Smooth muscle cell (in vitro differentiated cells): ENCODE data around the gene NLGN4Y. TPM values are rescaled to one million over a fixed set of nuclear protein-coding genes. Genes with fewer than 3 reads are reported as not detected.

Source experiments
- DNase-seq: peaks from one replicate; lab custom pipeline; 2025; ENCODE audit not compliant: unreplicated experiment; lab: John Stamatoyannopoulos, UW
- H2AFZ ChIP-seq: fragments of 200-600 bp; sonication (generic); 2 replicates; pipeline ENCODE4 v1.6.0; 2016; ENCODE audit warnings: antibody characterized with exemption, low read depth, mild to moderate bottlenecking
- H3F3A ChIP-seq: fragments of 200-600 bp; sonication (generic); 2 replicates; pipeline ENCODE4 v1.6.0; 2017; ENCODE audit warnings: antibody characterized with exemption, low read depth
- H3K27ac ChIP-seq: fragments of 200-600 bp; sonication (generic); 2 replicates; pipeline ENCODE4 v1.5.1; 2016; ENCODE audit warnings: low read depth, mild to moderate bottlenecking
- H3K27me3 ChIP-seq: fragments of 200-600 bp; sonication (generic); 2 replicates; pipeline ENCODE4 v1.6.1; 2016; ENCODE audit warnings: low read depth, mild to moderate bottlenecking
- H3K36me3 ChIP-seq: fragments of 200-600 bp; sonication (generic); 2 replicates; pipeline ENCODE4 v1.5.1; 2016; ENCODE audit warnings: low read depth
- H3K4me1 ChIP-seq: fragments of 200-600 bp; sonication (generic); 2 replicates; pipeline ENCODE4 v1.5.1; 2016; ENCODE audit warnings: low read depth
- H3K4me2 ChIP-seq: fragments of 200-600 bp; sonication (generic); 2 replicates; pipeline ENCODE4 v1.6.0; 2016; ENCODE audit warnings: mild to moderate bottlenecking
- H3K4me3 ChIP-seq: fragments of 200-600 bp; sonication (generic); 2 replicates; pipeline ENCODE4 v1.5.1; 2016; ENCODE audit warnings: mild to moderate bottlenecking
- H3K79me2 ChIP-seq: fragments of 200-600 bp; sonication (generic); 2 replicates; pipeline ENCODE4 v1.6.0; 2016; ENCODE audit warnings: low read depth, mild to moderate bottlenecking
- H3K9ac ChIP-seq: fragments of 200-600 bp; sonication (generic); 2 replicates; pipeline ENCODE4 v1.6.0; 2016; ENCODE audit warnings: low read depth
- H3K9me3 ChIP-seq: fragments of 200-600 bp; sonication (generic); replicated peaks from 2 replicates; pipeline ENCODE4 v1.5.1; 2016; ENCODE audit warnings: low read depth
- H4K20me1 ChIP-seq: fragments of 200-600 bp; sonication (generic); 2 replicates; pipeline ENCODE4 v1.6.0; 2016; ENCODE audit warnings: low read depth
- WGBS: methylation state at CpG from one replicate; pipeline ENCODE4 v1.1.7; 2016; ENCODE audit warnings: low lambda C conversion rate; 5-methylcytosine and 5-hydroxymethylcytosine counted together
- polyA plus RNA-seq: library from polyadenylated mRNA; unstranded; fragments of >200 nt; fragmentation: Nextera tagmentation; extraction: Ambion mirVana; gene quantifications from 2 replicates; pipeline ENCODE4 v1.2.1, GENCODE V29; 2016
- total RNA-seq: library from RNA; depleted of rRNA; stranded (reverse); fragments of >200 nt; gene quantifications from 2 replicates; pipeline ENCODE4 v1.2.3, GENCODE V29; 2014
- TF ChIP-seq, protein P1 (sequence below): fragments of 200-600 bp; sonication (generic); IDR thresholded peaks from 2 replicates; pipeline ENCODE4 v1.5.1; 2017; ENCODE audit warnings: borderline replicate concordance, mild to moderate bottlenecking, antibody characterized with exemption; ENCODE audit not compliant: insufficient read depth, poor library complexity, severe bottlenecking

Gene NLGN4Y
- total and polyA plus RNA-seq, 2 experiments from 2014 or later: not detected

DNA sequence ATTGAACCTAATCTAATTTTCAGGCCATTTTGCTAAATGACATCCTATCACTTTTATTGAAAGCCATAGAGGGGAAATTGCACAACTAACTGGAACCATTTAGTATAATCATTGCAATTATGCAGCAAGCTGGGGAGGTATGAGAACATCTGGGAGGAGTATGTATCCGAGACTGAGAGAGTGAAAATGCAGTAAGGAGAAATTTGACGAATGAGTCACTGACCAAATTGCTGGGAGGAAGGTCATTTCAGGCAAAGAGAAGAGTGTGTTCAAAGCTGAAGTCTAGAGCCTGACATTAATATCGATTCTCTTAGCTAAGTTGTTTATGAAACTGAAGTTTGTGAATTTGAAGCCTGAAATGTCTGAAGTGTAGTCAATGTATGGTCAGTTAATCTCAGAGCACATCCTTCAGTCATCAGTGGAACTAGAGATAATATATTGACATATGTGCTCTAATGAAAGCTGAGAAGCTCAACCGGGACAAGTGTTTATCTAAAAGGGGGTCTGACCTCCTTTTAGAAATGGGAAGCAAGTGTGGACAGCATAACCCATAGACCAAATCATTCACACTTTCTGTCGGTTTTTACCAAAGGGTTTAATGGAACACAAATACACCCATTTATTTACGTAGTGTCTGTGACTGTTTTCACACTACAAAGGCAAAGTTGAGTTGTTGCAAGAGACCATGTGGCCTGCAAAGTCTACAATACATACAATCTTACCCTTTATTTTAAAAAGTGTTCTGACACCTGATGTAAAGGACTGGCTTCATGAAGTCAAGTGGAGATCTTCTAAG, 120.0 kb downstream of the NLGN4Y start:
- no peaks in the 10 kb centered on the region for H3K4me1 ChIP-seq
- H4K20me1 ChIP-seq: no peaks in the 10 kb centered on the region
- DNase-seq: no peak
- no peak overlapping the region for H3K27ac ChIP-seq
- H3K9ac ChIP-seq: no peak overlapping the region
- H2AFZ ChIP-seq: no peak overlapping the region
- H3F3A ChIP-seq: no peaks in the 10 kb centered on the region
- H3K4me3 ChIP-seq: no peak overlapping the region
- no peaks in the 10 kb centered on the region for H3K27me3 ChIP-seq
- no CpG with 5 or more reads among the region's 6 CpGs for WGBS
- no peaks in the 10 kb centered on the region for H3K9me3 ChIP-seq
- no peaks in the 10 kb centered on the region for H3K79me2 ChIP-seq
- TF ChIP-seq, protein P1, sequence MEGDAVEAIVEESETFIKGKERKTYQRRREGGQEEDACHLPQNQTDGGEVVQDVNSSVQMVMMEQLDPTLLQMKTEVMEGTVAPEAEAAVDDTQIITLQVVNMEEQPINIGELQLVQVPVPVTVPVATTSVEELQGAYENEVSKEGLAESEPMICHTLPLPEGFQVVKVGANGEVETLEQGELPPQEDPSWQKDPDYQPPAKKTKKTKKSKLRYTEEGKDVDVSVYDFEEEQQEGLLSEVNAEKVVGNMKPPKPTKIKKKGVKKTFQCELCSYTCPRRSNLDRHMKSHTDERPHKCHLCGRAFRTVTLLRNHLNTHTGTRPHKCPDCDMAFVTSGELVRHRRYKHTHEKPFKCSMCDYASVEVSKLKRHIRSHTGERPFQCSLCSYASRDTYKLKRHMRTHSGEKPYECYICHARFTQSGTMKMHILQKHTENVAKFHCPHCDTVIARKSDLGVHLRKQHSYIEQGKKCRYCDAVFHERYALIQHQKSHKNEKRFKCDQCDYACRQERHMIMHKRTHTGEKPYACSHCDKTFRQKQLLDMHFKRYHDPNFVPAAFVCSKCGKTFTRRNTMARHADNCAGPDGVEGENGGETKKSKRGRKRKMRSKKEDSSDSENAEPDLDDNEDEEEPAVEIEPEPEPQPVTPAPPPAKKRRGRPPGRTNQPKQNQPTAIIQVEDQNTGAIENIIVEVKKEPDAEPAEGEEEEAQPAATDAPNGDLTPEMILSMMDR: no peak
- no peak overlapping the region for H3K4me2 ChIP-seq
- no peaks in the 10 kb centered on the region for H3K36me3 ChIP-seq

DNA sequence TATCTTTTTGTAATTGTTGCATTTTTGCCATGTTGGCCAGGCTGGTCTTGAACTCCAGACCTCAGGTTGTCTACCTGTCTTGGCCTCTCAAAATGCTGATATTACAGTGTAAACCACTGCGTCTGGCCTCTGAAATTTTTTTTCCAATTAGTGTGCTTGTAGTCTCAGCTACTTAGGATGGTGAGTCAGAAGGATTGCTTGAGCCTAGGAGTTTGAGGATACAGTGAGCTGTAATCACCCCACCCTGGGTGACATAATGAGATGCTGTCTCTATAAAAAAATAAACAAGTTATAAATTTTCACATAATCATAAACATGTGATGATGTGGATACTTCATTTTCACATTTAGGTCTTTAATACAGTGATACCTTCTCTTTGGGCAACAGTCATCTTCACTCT, 154.9 kb downstream of the NLGN4Y start:
- no peaks in the 10 kb centered on the region for H3K79me2 ChIP-seq
- H3K4me3 ChIP-seq: no peak overlapping the region
- no peak overlapping the region for H3K4me2 ChIP-seq
- H4K20me1 ChIP-seq: no peaks in the 10 kb centered on the region
- DNase-seq: no peak
- no peak overlapping the region for H3K9ac ChIP-seq
- H3K27ac ChIP-seq: no peak overlapping the region
- no peak overlapping the region for H2AFZ ChIP-seq
- H3K9me3 ChIP-seq: no peaks in the 10 kb centered on the region
- H3F3A ChIP-seq: no peaks in the 10 kb centered on the region
- no peaks in the 10 kb centered on the region for H3K27me3 ChIP-seq
- no peaks in the 10 kb centered on the region for H3K4me1 ChIP-seq
- H3K36me3 ChIP-seq: no peaks in the 10 kb centered on the region
- WGBS: no CpG with 5 or more reads among the region's 1 CpG
- TF ChIP-seq, protein P1: no peak

DNA sequence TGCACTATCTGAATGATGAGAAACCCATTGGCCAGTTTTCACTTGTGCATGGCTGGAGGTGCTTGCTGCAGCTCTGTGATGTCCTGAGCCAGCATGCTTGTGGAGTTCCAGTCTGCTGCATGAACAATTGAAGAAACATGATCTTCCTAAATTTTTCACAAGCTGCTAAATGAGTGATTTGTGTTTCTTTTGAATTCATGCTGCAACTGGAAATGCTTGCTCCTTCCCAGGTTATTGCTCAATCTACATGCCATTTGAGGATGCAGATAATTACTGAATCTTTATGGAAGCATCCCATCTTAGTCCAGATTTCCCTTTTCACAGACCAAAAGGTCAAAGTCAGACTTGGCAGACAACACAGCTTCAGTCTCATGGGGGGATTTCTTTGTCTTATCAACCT, 170.2 kb downstream of the NLGN4Y start:
- Histone ChIP-seq H3K4me1 (no peaks in the 10 kb centered on the region), H3K4me2 (no peak overlapping the region), H3K9me3 (no peaks in the 10 kb centered on the region), H4K20me1 (no peaks in the 10 kb centered on the region), H3K36me3 (no peaks in the 10 kb centered on the region), H3K79me2 (no peaks in the 10 kb centered on the region), H3K27ac (no peak overlapping the region), H2AFZ (no peak overlapping the region), H3K9ac (no peak overlapping the region), H3K27me3 (no peaks in the 10 kb centered on the region), H3K4me3 (no peak overlapping the region), H3F3A (no peaks in the 10 kb centered on the region)
- no peak for DNase-seq
- TF ChIP-seq, protein P1: no peak

DNA sequence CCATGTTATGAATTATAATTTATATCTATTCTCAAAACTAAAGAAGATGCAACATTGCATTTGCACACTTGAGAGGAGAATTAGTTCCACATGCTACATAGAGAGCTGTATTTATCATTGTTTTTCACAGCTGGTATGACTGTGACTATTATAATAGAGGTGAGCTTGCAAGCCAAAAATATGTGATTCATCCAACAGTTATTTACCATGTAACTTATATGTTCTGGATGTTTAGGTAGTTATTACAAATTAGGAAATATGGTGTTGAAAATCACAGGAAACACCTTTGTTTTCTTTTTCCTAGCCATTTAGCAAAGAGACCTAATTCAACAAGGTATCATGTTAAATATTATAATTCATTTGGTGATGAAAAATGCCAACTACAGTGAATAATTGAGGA, 183.8 kb downstream of the NLGN4Y start:
- H3K4me2 ChIP-seq: no peak overlapping the region
- H4K20me1 ChIP-seq: no peaks in the 10 kb centered on the region
- no peaks in the 10 kb centered on the region for H3K79me2 ChIP-seq
- no peak overlapping the region for H2AFZ ChIP-seq
- no peak for DNase-seq
- H3K4me1 ChIP-seq: no peaks in the 10 kb centered on the region
- no peaks in the 10 kb centered on the region for H3K9me3 ChIP-seq
- no peaks in the 10 kb centered on the region for H3K36me3 ChIP-seq
- H3K9ac ChIP-seq: no peak overlapping the region
- TF ChIP-seq, protein P1: no peak
- no peak overlapping the region for H3K4me3 ChIP-seq
- H3K27ac ChIP-seq: no peak overlapping the region
- no peaks in the 10 kb centered on the region for H3F3A ChIP-seq
- H3K27me3 ChIP-seq: no peaks in the 10 kb centered on the region
